SH-SY5Y (cell line): Measurements from ENCODE around the gene SPAG9.

Experiments used
- GATA2 ChIP-seq: IDR thresholded peaks from 2 replicates; pipeline ENCODE4 v1.6.1; 2011; ENCODE audit warnings: mild to moderate bottlenecking, low read depth, low read length
- GATA3 ChIP-seq: IDR thresholded peaks from 2 replicates; pipeline ENCODE4 v1.6.1; 2011; ENCODE audit warnings: low read depth, mild to moderate bottlenecking, low read length, moderate library complexity

Gene SPAG9

GRCh38 chr17:51120739-51121619 lies at the start of gene SPAG9:
TSS of gene SPAG9 (minus strand) at chr17:51120868. CDS start at chr17:51120656, 212 bp downstream.
- TF ChIP-seq GATA3 (no peak), GATA2 (0 out of 2 replicates have a peak, but pooled peaks have one; percentile 0)

GRCh38 chr17:51169340-51169739 lies 48.7 kb upstream of the SPAG9 start:
- TF ChIP-seq GATA3: no peak
- TF ChIP-seq GATA2: no peak

- TF ChIP-seq GATA2 (no peak), GATA3 (no peak)
These were observed 46.6 kb upstream of the SPAG9 start for GRCh38 chr17:51166987-51167931.

GRCh38 chr17:51166198-51166986 lies 45.7 kb upstream of the SPAG9 start, which contains the start of gene NME2:
TSS of gene NME2 (plus strand) at chr17:51166411. CDS start at chr17:51166831, 420 bp downstream.
- TF ChIP-seq GATA3 (no peak), GATA2 (no peak)

GRCh38 chr17:51165680-51166197 lies 45.1 kb upstream of the SPAG9 start:
- TF ChIP-seq GATA2: no peak
- TF ChIP-seq GATA3: no peak

GRCh38 chr17:51164911-51165679 lies 44.4 kb upstream of the SPAG9 start:
- TF ChIP-seq GATA3: no peak
- no peak for TF ChIP-seq GATA2

- TF ChIP-seq GATA2 (no peak), GATA3 (no peak)
These were observed 40.9 kb upstream of the SPAG9 start for GRCh38 chr17:51161541-51161940.

- no peak for TF ChIP-seq GATA3
- TF ChIP-seq GATA2: no peak
These were observed 38.9 kb upstream of the SPAG9 start for GRCh38 chr17:51159604-51160003.

GRCh38 chr17:51155416-51155815 lies 34.7 kb upstream of the SPAG9 start:
- TF ChIP-seq GATA2 (no peak), GATA3 (no peak)

GRCh38 chr17:51154176-51154575 lies 33.5 kb upstream of the SPAG9 start:
- TF ChIP-seq GATA2 (no peak), GATA3 (no peak)

GRCh38 chr17:51153210-51154072 lies 32.8 kb upstream of the SPAG9 start, which contains the start of gene NME1:
TSS of gene NME1 (plus strand) at chr17:51153559. CDS start at chr17:51155655, 2,096 bp downstream.
- TF ChIP-seq GATA3 (no peak), GATA2 (no peak)

- no peak for TF ChIP-seq GATA2
These were observed 32.1 kb upstream of the SPAG9 start for GRCh38 chr17:51152766-51153209.

- TF ChIP-seq GATA3: no peak
- TF ChIP-seq GATA2: no peak
These were observed 30.3 kb upstream of the SPAG9 start for GRCh38 chr17:51150932-51151331.
